Left ventricle myocardium inferior (tissue), 1 donor: ENCODE data around the gene SEC31A. TPM values are rescaled to one million over a fixed set of nuclear protein-coding genes. Genes with fewer than 3 reads are reported as not detected.

Experiments used
- DNase-seq: peaks from one replicate; pipeline ENCODE4 v3.0.0-alpha.2; 2020
- H3K27ac ChIP-seq: fragments of 200-600 bp; replicated peaks from 2 replicates; pipeline ENCODE4 v1.8.0; 2021
- H3K27me3 ChIP-seq: fragments of 200-600 bp; 2 replicates; pipeline ENCODE4 v1.8.0; 2021; ENCODE audit warnings: low read depth
- H3K36me3 ChIP-seq: fragments of 200-600 bp; 2 replicates; pipeline ENCODE4 v1.8.0; 2021
- H3K4me1 ChIP-seq: fragments of 200-600 bp; 2 replicates; pipeline ENCODE4 v1.8.0; 2021
- H3K4me3 ChIP-seq: fragments of 200-600 bp; 2 replicates; pipeline ENCODE4 v1.8.0; 2021; ENCODE audit warnings: mild to moderate bottlenecking, moderate library complexity
- H3K9me3 ChIP-seq: fragments of 200-600 bp; replicated peaks from 2 replicates; pipeline ENCODE4 v1.8.0; 2021
- intact Hi-C: fragments of 100-400 bp; cut with micrococcal nuclease; formaldehyde crosslinking; loops from one replicate; pipeline ENCODE4 v1.11.0; 2022
- total RNA-seq: library from RNA; stranded (reverse); fragmentation: NEBNext Ultra II Directional; extraction: Animal tissue kit (Norgen Biotek cat#: 25700); gene quantifications from one replicate; pipeline ENCODE4 v1.2.1, GENCODE V29; 2021
- TF ChIP-seq, protein P1 (sequence below): fragments of 200-600 bp; IDR thresholded peaks from 2 replicates; pipeline ENCODE4 v1.8.0; 2021; ENCODE audit warnings: antibody characterized with exemption, mild to moderate bottlenecking, borderline replicate concordance
- donor health status: DM: no; HTN: yes; CAD: no; lungs with severe emphysema.

The SEC31A gene
- total RNA-seq, 1 donor from 2014 or later, result 115 TPM

DNA sequence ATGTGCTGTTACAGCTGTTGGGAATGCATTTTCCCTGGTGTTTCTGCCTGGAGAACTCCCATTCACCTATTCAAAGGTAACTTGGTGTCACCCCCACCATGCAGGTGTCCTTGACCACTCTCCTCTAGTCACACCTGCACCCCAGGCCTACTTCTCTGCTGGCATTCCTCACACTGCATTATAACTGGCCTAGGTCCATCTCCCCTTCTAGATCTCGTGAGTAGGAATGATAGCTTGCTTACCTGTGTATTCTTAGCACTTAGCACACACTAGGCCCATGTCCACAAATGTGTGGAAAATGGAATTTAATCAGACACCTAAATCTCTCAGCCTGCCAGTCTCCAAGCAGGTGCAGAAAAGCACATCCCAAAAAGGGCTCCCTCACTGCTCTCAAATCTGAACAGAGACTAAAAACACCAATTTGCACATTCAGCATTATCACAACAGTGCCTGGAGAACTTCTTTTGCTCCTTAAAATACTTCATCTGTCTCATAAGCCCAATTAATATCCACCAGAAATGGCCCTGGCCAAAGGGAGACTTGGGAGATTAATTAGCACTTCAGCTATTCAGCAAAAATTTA, 110.7 kb downstream of the SEC31A start:
- no peak overlapping the region for H3K27ac ChIP-seq
- TF ChIP-seq, protein P1, sequence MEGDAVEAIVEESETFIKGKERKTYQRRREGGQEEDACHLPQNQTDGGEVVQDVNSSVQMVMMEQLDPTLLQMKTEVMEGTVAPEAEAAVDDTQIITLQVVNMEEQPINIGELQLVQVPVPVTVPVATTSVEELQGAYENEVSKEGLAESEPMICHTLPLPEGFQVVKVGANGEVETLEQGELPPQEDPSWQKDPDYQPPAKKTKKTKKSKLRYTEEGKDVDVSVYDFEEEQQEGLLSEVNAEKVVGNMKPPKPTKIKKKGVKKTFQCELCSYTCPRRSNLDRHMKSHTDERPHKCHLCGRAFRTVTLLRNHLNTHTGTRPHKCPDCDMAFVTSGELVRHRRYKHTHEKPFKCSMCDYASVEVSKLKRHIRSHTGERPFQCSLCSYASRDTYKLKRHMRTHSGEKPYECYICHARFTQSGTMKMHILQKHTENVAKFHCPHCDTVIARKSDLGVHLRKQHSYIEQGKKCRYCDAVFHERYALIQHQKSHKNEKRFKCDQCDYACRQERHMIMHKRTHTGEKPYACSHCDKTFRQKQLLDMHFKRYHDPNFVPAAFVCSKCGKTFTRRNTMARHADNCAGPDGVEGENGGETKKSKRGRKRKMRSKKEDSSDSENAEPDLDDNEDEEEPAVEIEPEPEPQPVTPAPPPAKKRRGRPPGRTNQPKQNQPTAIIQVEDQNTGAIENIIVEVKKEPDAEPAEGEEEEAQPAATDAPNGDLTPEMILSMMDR, result no peak
- no peaks in the 10 kb centered on the region for H3K9me3 ChIP-seq
- no peaks in the 10 kb centered on the region for H3K27me3 ChIP-seq
- no peak for DNase-seq
- no peak overlapping the region for H3K4me3 ChIP-seq
- no peaks in the 10 kb centered on the region for H3K36me3 ChIP-seq
- H3K4me1 ChIP-seq, result peaks cover 24% of the 10 kb centered on the region
- intact Hi-C loops, result no loop called here

DNA sequence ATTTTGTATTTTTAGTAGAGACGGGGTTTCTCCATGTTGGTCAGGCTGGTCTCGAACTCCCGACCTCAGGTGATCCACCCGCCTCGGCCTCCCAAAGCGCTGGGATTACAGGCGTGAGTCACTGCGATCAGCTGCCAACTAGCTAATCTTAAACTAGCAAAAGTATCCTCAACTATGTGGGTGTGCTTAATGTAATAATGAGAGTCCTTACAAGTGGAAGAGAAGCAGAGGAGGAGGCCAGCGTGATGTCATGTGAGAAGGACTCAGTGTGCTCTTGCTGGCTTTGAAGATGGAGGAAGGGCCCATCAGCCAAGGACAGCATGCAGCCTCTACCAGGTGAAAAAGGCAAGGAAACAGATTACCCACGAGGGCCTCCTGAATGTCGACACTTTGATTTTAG, 111.9 kb downstream of the SEC31A start:
- Histone ChIP-seq H3K27me3 (no peaks in the 10 kb centered on the region), H3K36me3 (no peaks in the 10 kb centered on the region), H3K4me3 (no peak overlapping the region), H3K27ac (no peak overlapping the region), H3K4me1 (peaks cover 19% of the 10 kb centered on the region), H3K9me3 (no peaks in the 10 kb centered on the region)
- intact Hi-C loops, result no loop called here
- TF ChIP-seq, protein P1, result no peak
- DNase-seq, result no peak

GRCh38 chr4:82777857-82778525, 113.0 kb downstream of the SEC31A start:
- Histone ChIP-seq H3K4me1 (peaks cover 19% of the 10 kb centered on the region), H3K36me3 (no peaks in the 10 kb centered on the region), H3K27ac (no peak overlapping the region), H3K4me3 (no peak overlapping the region), H3K9me3 (no peaks in the 10 kb centered on the region), H3K27me3 (peaks cover 3% of the 10 kb centered on the region)
- no peak for DNase-seq
- TF ChIP-seq, protein P1, result no peak
- intact Hi-C loops, result no loop called here

- Histone ChIP-seq H3K27ac (no peak overlapping the region), H3K4me1 (peaks cover 19% of the 10 kb centered on the region), H3K36me3 (no peaks in the 10 kb centered on the region), H3K9me3 (no peaks in the 10 kb centered on the region), H3K27me3 (peaks cover 12% of the 10 kb centered on the region), H3K4me3 (no peak overlapping the region)
- TF ChIP-seq, protein P1, result no peak
- DNase-seq, result no peak
- intact Hi-C loops, result no loop called here
Observed at GRCh38 chr4:82776925-82777542, 113.9 kb downstream of the SEC31A start.

DNA sequence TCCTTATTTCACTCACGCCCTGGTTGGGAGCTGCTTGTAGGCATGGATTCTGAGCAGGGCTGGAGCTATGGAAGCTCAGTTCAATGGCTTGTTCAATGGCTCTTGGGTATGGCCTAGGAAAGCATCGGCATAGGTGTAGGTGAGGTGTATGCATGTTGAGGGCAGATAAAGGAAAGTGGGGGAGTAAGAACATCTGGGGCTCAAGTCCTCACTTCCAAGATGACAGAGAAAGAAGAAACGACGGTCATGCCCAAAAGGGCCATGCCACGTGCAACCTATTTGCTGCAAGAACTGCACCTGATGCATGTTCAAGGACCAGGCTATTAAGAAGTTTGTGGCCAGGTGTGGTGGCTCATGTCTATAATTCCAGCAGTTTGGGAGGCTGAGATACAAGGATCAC, 115.7 kb downstream of the SEC31A start:
- TF ChIP-seq, protein P1, result no peak
- H3K27ac ChIP-seq, result no peak overlapping the region
- H3K36me3 ChIP-seq, result no peaks in the 10 kb centered on the region
- H3K9me3 ChIP-seq, result no peaks in the 10 kb centered on the region
- H3K4me3 ChIP-seq, result no peak overlapping the region
- intact Hi-C loops, result no loop called here
- H3K4me1 ChIP-seq, result peaks cover 4% of the 10 kb centered on the region
- peaks cover 12% of the 10 kb centered on the region for H3K27me3 ChIP-seq
- DNase-seq, result no peak
